ENCODE data around the gene GRIK4. TPM values are rescaled to one million over a fixed set of nuclear protein-coding genes. Genes with fewer than 3 reads are reported as not detected.

GRIK4 gene
- polyA plus RNA-seq, 2 donors, result 0.09 to 0.12 TPM

GRCh38 chr11:120988603-120989002 lies 477.1 kb downstream of the GRIK4 start:
- Histone ChIP-seq H3K9me3 (ENCODE audit: control insufficient read depth in 2 of 2, insufficient read depth in 1 of 2, low read depth in 1 of 2, low read length in 1 of 2) (no peaks in the 10 kb centered on the region), H3K27me3 (ENCODE audit: control insufficient read depth in 1 of 2, insufficient read depth in 2 of 2, low read length in 2 of 2) (no peaks in the 10 kb centered on the region), H3K36me3 (ENCODE audit: control insufficient read depth in 2 of 2, insufficient read depth in 2 of 2, low read length in 1 of 2) (peaks cover 0 to 2% of the 10 kb centered on the region in 2 donors), H3K4me1 (ENCODE audit: control insufficient read depth in 2 of 2, insufficient read depth in 2 of 2, low read length in 1 of 2) (peaks cover 0 to 2% of the 10 kb centered on the region in 2 donors), H3K4me3 (ENCODE audit: low read depth in 1 of 2, low read length in 2 of 2) (no peak overlapping the region), H3K27ac (ENCODE audit: low read depth in 2 of 2, low read length in 1 of 2) (no peak overlapping the region)
- WGBS, 2 donors, result 84 to 94% methylated on average over 1 of the region's 1 CpG

DNA sequence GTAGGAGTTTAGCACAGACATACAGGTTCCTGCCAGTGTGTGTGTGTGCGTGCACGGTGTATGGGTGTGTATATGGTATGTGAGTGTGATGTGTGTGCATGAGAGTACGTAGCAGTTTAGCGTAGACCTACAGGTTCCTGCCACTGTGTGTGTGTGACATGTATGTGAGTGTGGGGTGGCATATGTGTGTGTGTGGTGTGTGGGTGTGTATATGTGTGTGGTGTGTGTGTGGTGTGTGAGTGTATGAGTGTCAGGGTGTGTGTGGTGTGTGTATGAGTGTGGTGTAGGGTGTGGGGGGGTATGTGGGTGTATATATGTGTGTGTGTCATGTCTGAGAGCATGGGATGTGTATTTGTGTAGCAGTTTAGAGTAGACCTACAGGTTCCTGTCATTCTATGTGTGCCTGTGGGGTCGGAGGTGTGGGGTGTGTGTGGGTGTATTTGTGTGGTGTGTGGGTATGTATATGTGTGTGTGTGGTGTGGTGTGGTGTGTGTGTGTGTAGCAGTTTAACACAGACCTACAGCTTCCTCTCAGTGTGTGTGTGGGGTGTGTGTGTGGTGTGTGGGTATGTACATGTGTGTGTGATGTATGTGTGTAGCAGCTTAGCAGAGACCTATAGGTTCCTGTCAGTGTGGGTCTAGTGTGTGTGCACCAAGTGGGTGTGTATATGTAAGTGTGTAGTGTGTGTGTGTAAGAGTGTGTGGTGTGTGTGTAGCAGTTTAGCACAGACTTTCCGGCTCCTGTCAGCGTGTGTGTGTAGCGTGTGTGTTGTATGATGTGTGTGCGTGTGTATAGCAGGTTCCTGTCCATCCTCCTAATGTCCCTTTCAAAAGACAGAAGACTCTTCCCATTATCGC lies 480.5 kb downstream of the GRIK4 start:
- H3K4me3 ChIP-seq (ENCODE audit: low read depth in 1 of 2, low read length in 2 of 2), result no peak overlapping the region
- no peak overlapping the region for H3K27ac ChIP-seq (ENCODE audit: low read depth in 2 of 2, low read length in 1 of 2)
- no peaks in the 10 kb centered on the region for H3K4me1 ChIP-seq (ENCODE audit: control insufficient read depth in 2 of 2, insufficient read depth in 2 of 2, low read length in 1 of 2)
- no peaks in the 10 kb centered on the region for H3K9me3 ChIP-seq (ENCODE audit: control insufficient read depth in 2 of 2, insufficient read depth in 1 of 2, low read depth in 1 of 2, low read length in 1 of 2)
- no peaks in the 10 kb centered on the region for H3K27me3 ChIP-seq (ENCODE audit: control insufficient read depth in 1 of 2, insufficient read depth in 2 of 2, low read length in 2 of 2)
- WGBS, 2 donors, result 89 to 91% methylated on average over 10 of the region's 10 CpGs
- H3K36me3 ChIP-seq (ENCODE audit: control insufficient read depth in 2 of 2, insufficient read depth in 2 of 2, low read length in 1 of 2), result peaks cover 0 to 2% of the 10 kb centered on the region in 2 donors

- Histone ChIP-seq H3K4me1 (ENCODE audit: control insufficient read depth in 2 of 2, insufficient read depth in 2 of 2, low read length in 1 of 2) (no peaks in the 10 kb centered on the region), H3K4me3 (ENCODE audit: low read depth in 1 of 2, low read length in 2 of 2) (no peak overlapping the region), H3K27ac (ENCODE audit: low read depth in 2 of 2, low read length in 1 of 2) (no peak overlapping the region), H3K27me3 (ENCODE audit: control insufficient read depth in 1 of 2, insufficient read depth in 2 of 2, low read length in 2 of 2) (no peaks in the 10 kb centered on the region), H3K9me3 (ENCODE audit: control insufficient read depth in 2 of 2, insufficient read depth in 1 of 2, low read depth in 1 of 2, low read length in 1 of 2) (no peaks in the 10 kb centered on the region), H3K36me3 (ENCODE audit: control insufficient read depth in 2 of 2, insufficient read depth in 2 of 2, low read length in 1 of 2) (peaks cover 0 to 2% of the 10 kb centered on the region in 2 donors)
- 23 to 26% methylated on average over 1 of the region's 1 CpG for WGBS, 2 donors
Measured at GRCh38 chr11:120994091-120994859, 482.7 kb downstream of the GRIK4 start.

DNA sequence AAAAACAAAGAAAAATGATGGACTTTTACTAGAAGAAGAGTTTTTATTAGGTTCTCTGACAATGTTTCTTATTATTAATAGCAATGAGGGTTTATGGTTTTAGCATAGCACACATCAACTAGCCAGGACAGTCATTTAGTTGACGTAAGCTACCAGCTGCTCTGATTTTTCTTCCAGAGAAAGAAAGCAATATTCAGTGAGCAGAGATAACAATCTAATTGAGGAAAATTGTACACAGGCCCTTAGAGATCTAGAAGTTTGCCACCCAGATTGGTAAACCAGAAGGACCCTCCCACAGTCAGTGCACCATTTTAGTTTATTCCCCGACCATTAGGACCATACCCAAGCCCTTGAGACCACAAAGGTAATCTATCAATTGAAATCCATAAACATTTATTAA lies 483.6 kb downstream of the GRIK4 start:
- Histone ChIP-seq H3K4me3 (ENCODE audit: low read depth in 1 of 2, low read length in 2 of 2) (no peak overlapping the region), H3K36me3 (ENCODE audit: control insufficient read depth in 2 of 2, insufficient read depth in 2 of 2, low read length in 1 of 2) (peaks cover 0 to 2% of the 10 kb centered on the region in 2 donors), H3K27me3 (ENCODE audit: control insufficient read depth in 1 of 2, insufficient read depth in 2 of 2, low read length in 2 of 2) (no peaks in the 10 kb centered on the region), H3K27ac (ENCODE audit: low read depth in 2 of 2, low read length in 1 of 2) (no peak overlapping the region), H3K4me1 (ENCODE audit: control insufficient read depth in 2 of 2, insufficient read depth in 2 of 2, low read length in 1 of 2) (no peaks in the 10 kb centered on the region), H3K9me3 (ENCODE audit: control insufficient read depth in 2 of 2, insufficient read depth in 1 of 2, low read depth in 1 of 2, low read length in 1 of 2) (no peaks in the 10 kb centered on the region)
- WGBS, 2 donors, result 83 to 95% methylated on average over 2 of the region's 2 CpGs

DNA sequence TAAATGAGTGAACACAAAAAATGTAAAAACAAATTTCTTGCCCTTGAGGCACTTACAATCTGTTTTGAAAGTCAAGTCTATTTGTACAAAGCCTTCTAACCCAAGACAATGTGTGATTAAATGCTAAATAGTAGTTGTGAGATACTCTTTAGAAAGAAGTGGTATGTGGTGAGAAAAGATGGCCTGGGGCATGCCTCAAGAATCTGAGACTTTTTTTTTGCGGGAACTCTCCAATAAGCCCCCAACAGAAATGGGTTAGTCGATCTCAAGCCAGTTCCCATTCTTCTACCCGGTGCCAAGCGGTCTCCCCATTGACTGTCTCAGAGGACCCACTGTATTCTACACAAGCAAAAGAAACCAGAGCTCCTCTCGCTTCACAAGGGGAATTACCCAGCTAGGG lies 485.4 kb downstream of the GRIK4 start:
- Histone ChIP-seq H3K4me1 (ENCODE audit: control insufficient read depth in 2 of 2, insufficient read depth in 2 of 2, low read length in 1 of 2) (no peaks in the 10 kb centered on the region), H3K4me3 (ENCODE audit: low read depth in 1 of 2, low read length in 2 of 2) (no peak overlapping the region), H3K9me3 (ENCODE audit: control insufficient read depth in 2 of 2, insufficient read depth in 1 of 2, low read depth in 1 of 2, low read length in 1 of 2) (no peaks in the 10 kb centered on the region), H3K36me3 (ENCODE audit: control insufficient read depth in 2 of 2, insufficient read depth in 2 of 2, low read length in 1 of 2) (peaks cover 0 to 2% of the 10 kb centered on the region in 2 donors), H3K27me3 (ENCODE audit: control insufficient read depth in 1 of 2, insufficient read depth in 2 of 2, low read length in 2 of 2) (no peaks in the 10 kb centered on the region), H3K27ac (ENCODE audit: low read depth in 2 of 2, low read length in 1 of 2) (no peak overlapping the region)
- 88 to 90% methylated on average over 5 of the region's 5 CpGs for WGBS, 2 donors

- no peak overlapping the region for H3K27ac ChIP-seq (ENCODE audit: low read depth in 2 of 2, low read length in 1 of 2)
- no peak overlapping the region for H3K4me3 ChIP-seq (ENCODE audit: low read depth in 1 of 2, low read length in 2 of 2)
- 60 to 86% methylated on average over 1 of the region's 1 CpG for WGBS, 2 donors
- H3K36me3 ChIP-seq (ENCODE audit: control insufficient read depth in 2 of 2, insufficient read depth in 2 of 2, low read length in 1 of 2), result no peaks in the 10 kb centered on the region
- no peaks in the 10 kb centered on the region for H3K4me1 ChIP-seq (ENCODE audit: control insufficient read depth in 2 of 2, insufficient read depth in 2 of 2, low read length in 1 of 2)
- H3K27me3 ChIP-seq (ENCODE audit: control insufficient read depth in 1 of 2, insufficient read depth in 2 of 2, low read length in 2 of 2), result no peaks in the 10 kb centered on the region
- H3K9me3 ChIP-seq (ENCODE audit: control insufficient read depth in 2 of 2, insufficient read depth in 1 of 2, low read depth in 1 of 2, low read length in 1 of 2), result no peaks in the 10 kb centered on the region
Measured at GRCh38 chr11:120998581-120998980, 487.0 kb downstream of the GRIK4 start.

- H3K4me1 ChIP-seq (ENCODE audit: control insufficient read depth in 2 of 2, insufficient read depth in 2 of 2, low read length in 1 of 2), result no peaks in the 10 kb centered on the region
- no peak overlapping the region for H3K4me3 ChIP-seq (ENCODE audit: low read depth in 1 of 2, low read length in 2 of 2)
- no peak overlapping the region for H3K27ac ChIP-seq (ENCODE audit: low read depth in 2 of 2, low read length in 1 of 2)
- WGBS, 2 donors, result 49 to 51% methylated on average over 4 of the region's 4 CpGs
- H3K36me3 ChIP-seq (ENCODE audit: control insufficient read depth in 2 of 2, insufficient read depth in 2 of 2, low read length in 1 of 2), result no peaks in the 10 kb centered on the region
- H3K27me3 ChIP-seq (ENCODE audit: control insufficient read depth in 1 of 2, insufficient read depth in 2 of 2, low read length in 2 of 2), result no peaks in the 10 kb centered on the region
- no peaks in the 10 kb centered on the region for H3K9me3 ChIP-seq (ENCODE audit: control insufficient read depth in 2 of 2, insufficient read depth in 1 of 2, low read depth in 1 of 2, low read length in 1 of 2)
Measured at GRCh38 chr11:121004206-121004840, 492.8 kb downstream of the GRIK4 start.

- Histone ChIP-seq H3K27ac (ENCODE audit: low read depth in 2 of 2, low read length in 1 of 2) (no peak overlapping the region), H3K9me3 (ENCODE audit: control insufficient read depth in 2 of 2, insufficient read depth in 1 of 2, low read depth in 1 of 2, low read length in 1 of 2) (no peaks in the 10 kb centered on the region), H3K27me3 (ENCODE audit: control insufficient read depth in 1 of 2, insufficient read depth in 2 of 2, low read length in 2 of 2) (no peaks in the 10 kb centered on the region), H3K4me1 (ENCODE audit: control insufficient read depth in 2 of 2, insufficient read depth in 2 of 2, low read length in 1 of 2) (no peaks in the 10 kb centered on the region), H3K36me3 (ENCODE audit: control insufficient read depth in 2 of 2, insufficient read depth in 2 of 2, low read length in 1 of 2) (no peaks in the 10 kb centered on the region), H3K4me3 (ENCODE audit: low read depth in 1 of 2, low read length in 2 of 2) (no peak overlapping the region)
- WGBS, 2 donors, result 83 to 88% methylated on average over 1 of the region's 1 CpG
Measured at GRCh38 chr11:121006922-121007321, 495.4 kb downstream of the GRIK4 start.

DNA sequence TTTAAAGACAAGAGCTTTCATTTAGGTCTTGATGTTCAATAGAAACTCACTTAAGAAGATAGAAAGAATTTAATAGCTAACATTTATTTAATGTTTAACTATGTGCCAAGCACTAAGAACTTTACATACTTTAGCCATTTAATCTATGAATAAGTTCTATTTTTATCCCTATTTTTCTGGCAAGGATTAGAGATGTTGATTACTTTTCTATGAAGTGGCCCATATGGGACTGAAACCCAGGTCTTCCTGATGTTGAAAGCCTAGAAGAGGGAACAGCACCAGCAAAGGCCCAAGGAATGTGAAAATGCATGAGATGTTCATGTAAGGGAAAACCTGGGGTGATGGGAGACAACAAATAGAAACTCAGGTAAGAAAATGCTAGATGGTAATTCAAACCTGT lies 497.0 kb downstream of the GRIK4 start:
- Histone ChIP-seq H3K27me3 (ENCODE audit: control insufficient read depth in 1 of 2, insufficient read depth in 2 of 2, low read length in 2 of 2) (peaks cover 0 to 3% of the 10 kb centered on the region in 2 donors), H3K27ac (ENCODE audit: low read depth in 2 of 2, low read length in 1 of 2) (no peak overlapping the region), H3K4me3 (ENCODE audit: low read depth in 1 of 2, low read length in 2 of 2) (no peak overlapping the region), H3K9me3 (ENCODE audit: control insufficient read depth in 2 of 2, insufficient read depth in 1 of 2, low read depth in 1 of 2, low read length in 1 of 2) (no peaks in the 10 kb centered on the region), H3K4me1 (ENCODE audit: control insufficient read depth in 2 of 2, insufficient read depth in 2 of 2, low read length in 1 of 2) (no peaks in the 10 kb centered on the region), H3K36me3 (ENCODE audit: control insufficient read depth in 2 of 2, insufficient read depth in 2 of 2, low read length in 1 of 2) (no peaks in the 10 kb centered on the region)
